ENCODE results near the gene ATP8A2.

- TF ChIP-seq POLR2AphosphoS5 (IDR thresholded peaks at IDR 0.05; ENCODE audit: borderline replicate concordance, low read depth, low read length) (no peak), EZH2 (IDR thresholded peaks at IDR 0.05) (no peak), FOXP2 (optimal IDR thresholded peaks at IDR 0.05; ENCODE audit: control extremely low read depth, extremely low read length, insufficient read depth) (no peak)
Measured at GRCh38 chr13:25864936-25865335, 493.2 kb downstream of the ATP8A2 start.
